NT2/D1 (cell line): ENCODE measurements around the gene MIER2.

ENCODE experiments used
- SUZ12 ChIP-seq: IDR thresholded peaks from 2 replicates; pipeline ENCODE4 v1.6.1; 2011; ENCODE audit not compliant: insufficient read length, insufficient read depth; ENCODE audit errors: extremely low read depth
- YY1 ChIP-seq: IDR thresholded peaks from 2 replicates; pipeline ENCODE4 v1.6.1; 2011; ENCODE audit not compliant: insufficient read length, insufficient read depth
- ZNF274 ChIP-seq: IDR thresholded peaks from 2 replicates; pipeline ENCODE4 v1.6.1; 2011; ENCODE audit warnings: mild to moderate bottlenecking, low read depth, low read length

- TF ChIP-seq ZNF274 (no peak), YY1 (no peak), SUZ12 (no peak)
Observed at GRCh38 chr19:341386-342127, 3.0 kb downstream of the MIER2 start.
